Fibroblast of lung (primary cell): ENCODE data around the gene DARS1. TPM values are rescaled to one million over a fixed set of nuclear protein-coding genes. Genes with fewer than 3 reads are reported as not detected.

Experiments
- DNase-seq, 2 donors: peaks; one replicate each; pipeline versions ENCODE4 v3.0.0 to v3.0.0-alpha.2; 2010; ENCODE audit warnings: low read depth in 2 of 2
- H2AFZ ChIP-seq: 2 replicates; pipeline ENCODE4 v1.5.1; 2012; ENCODE audit warnings: low read length, control low read depth, inconsistent platforms
- H3K27ac ChIP-seq: 2 replicates; pipeline ENCODE4 v1.5.1; 2011; ENCODE audit warnings: low read length, control low read depth; ENCODE audit not compliant: insufficient read depth
- H3K27me3 ChIP-seq: 2 replicates; pipeline ENCODE4 v1.5.1; 2011; ENCODE audit warnings: mild to moderate bottlenecking, low read length; ENCODE audit not compliant: control insufficient read depth, insufficient read depth
- H3K36me3 ChIP-seq: 2 replicates; pipeline ENCODE4 v1.5.1; 2011; ENCODE audit warnings: low read length; ENCODE audit not compliant: control insufficient read depth, insufficient read depth
- H3K4me1 ChIP-seq: 2 replicates; pipeline ENCODE4 v1.5.1; 2011; ENCODE audit warnings: low read length; ENCODE audit not compliant: control insufficient read depth, insufficient read depth; ENCODE audit errors: extremely low read depth
- H3K4me2 ChIP-seq: 2 replicates; pipeline ENCODE4 v1.5.1; 2011; ENCODE audit warnings: low read length, control low read depth; ENCODE audit not compliant: insufficient read depth; ENCODE audit errors: extremely low read depth
- H3K4me3 ChIP-seq, 4 experiments: fragments of 200-600 bp in 1 of 4; sonication (generic) in 1 of 4; replicated peaks in 1 of 4; 2 replicates each; pipeline ENCODE4 v1.5.1; 2011 to 2016; ENCODE audit warnings: low read length in 4 of 4, low read depth in 3 of 4, mild to moderate bottlenecking in 3 of 4, control low read depth in 2 of 4, inconsistent platforms in 1 of 4, mixed read lengths in 1 of 4; ENCODE audit not compliant: insufficient read depth in 1 of 4; ENCODE audit errors: control extremely low read depth in 1 of 4
- H3K79me2 ChIP-seq: 2 replicates; pipeline ENCODE4 v1.5.1; 2012; ENCODE audit warnings: mild to moderate bottlenecking, low read length, inconsistent platforms; ENCODE audit not compliant: control insufficient read depth, insufficient read depth
- H3K9ac ChIP-seq: 2 replicates; pipeline ENCODE4 v1.5.1; 2011; ENCODE audit warnings: mild to moderate bottlenecking, low read length, control low read depth; ENCODE audit not compliant: insufficient read depth
- H3K9me3 ChIP-seq: 2 replicates; pipeline ENCODE4 v1.5.1; 2012; ENCODE audit warnings: low read depth, low read length; ENCODE audit not compliant: control insufficient read depth, insufficient read depth
- H4K20me1 ChIP-seq: 2 replicates; pipeline ENCODE4 v1.5.1; 2011; ENCODE audit warnings: low read length; ENCODE audit not compliant: control insufficient read depth, insufficient read depth; ENCODE audit errors: extremely low read depth
- CTCF ChIP-seq, 2 donors: IDR thresholded peaks in 1 of 2; conservative IDR thresholded peaks in 1 of 2; 1 replicate in 1 of 2; 2 replicates in 1 of 2; pipeline ENCODE4 v1.5.1; 2011 to 2012; ENCODE audit warnings: low read length in 2 of 2, control low read depth in 1 of 2, inconsistent platforms in 1 of 2, low read depth in 1 of 2, mild to moderate bottlenecking in 1 of 2
- EZH2 ChIP-seq: IDR thresholded peaks from 2 replicates; pipeline ENCODE4 v1.5.1; 2012; ENCODE audit warnings: low read length, control low read depth, mild to moderate bottlenecking; ENCODE audit errors: missing control alignments
- polyA plus RNA-seq, 2 donors: library from polyadenylated mRNA; depleted of rRNA in 1 of 2; stranded (reverse) in 1 of 2; unstranded in 1 of 2; fragments of >200 nt; gene quantifications; 2 replicates each; pipeline ENCODE4 v1.2.1, GENCODE V29; 2011 to 2012; ENCODE audit warnings: missing spikeins in 1 of 2
- total RNA-seq: library from RNA; depleted of rRNA; stranded (reverse); fragments of >200 nt; gene quantifications from 2 replicates; pipeline ENCODE4 v1.2.1, GENCODE V29; 2014

The DARS1 gene
- total and polyA plus RNA-seq, 2 donors (not counting 1 experiment from before 2014, with no cell fraction given), result 75.5 to 110 TPM

DNA sequence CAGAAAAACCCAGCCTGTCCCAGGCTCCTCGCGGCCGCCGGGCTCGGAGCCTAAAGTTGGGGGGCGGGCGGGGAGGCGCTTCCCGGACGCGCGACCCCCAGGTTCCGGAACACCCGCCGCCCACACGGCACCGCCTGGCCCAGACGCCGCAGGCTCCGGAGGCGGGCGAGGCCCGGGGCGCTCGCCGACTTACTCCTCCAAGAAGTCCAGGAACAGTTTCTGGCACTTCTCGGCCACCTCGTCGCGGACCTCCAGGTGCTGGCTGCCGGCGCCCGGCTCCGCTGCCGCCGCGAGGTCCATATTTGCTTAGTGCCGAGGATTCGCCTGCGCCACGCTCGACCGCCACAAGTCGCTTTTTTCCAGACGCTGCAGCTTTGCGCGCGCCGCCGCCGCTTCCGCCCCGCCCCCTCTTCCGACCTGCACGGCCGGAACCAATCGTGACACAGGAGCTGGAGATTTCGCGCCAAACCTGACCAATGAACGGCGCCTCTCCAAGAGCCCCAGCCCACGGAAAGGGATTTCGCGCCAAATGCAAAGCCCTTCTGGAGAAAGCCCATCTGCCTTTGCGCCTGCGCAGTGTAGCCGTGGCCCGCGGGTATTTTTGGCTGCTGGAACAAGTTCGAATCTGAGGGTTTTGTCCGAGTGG, 109.2 kb downstream of the DARS1 start, which contains the start of gene MCM6:
Gene MCM6 (minus strand): TSS at position 378 of the 646 bp plus-strand sequence. CDS start 78 bp downstream, at position 300.
- no peaks in the 10 kb centered on the region for H3K9me3 ChIP-seq
- peak within 1 kb of the TSS; percentile 66 for H2AFZ ChIP-seq
- H3K79me2 ChIP-seq, result peaks cover 7% of the 10 kb centered on the region
- H3K4me1 ChIP-seq, result peaks cover 4% of the 10 kb centered on the region
- H3K9ac ChIP-seq, result peak within 1 kb of the TSS; percentile 70
- DNase-seq, result peak; percentile 97 to 99
- H3K36me3 ChIP-seq, result no peaks in the 10 kb centered on the region
- H3K27me3 ChIP-seq, result no peaks in the 10 kb centered on the region
- H3K4me3 ChIP-seq, result peak within 1 kb of the TSS; percentile 68 to 85 (median 72)
- no peak for TF ChIP-seq CTCF (conservative IDR thresholded peaks at IDR 0.05 in 1 of 2, IDR thresholded peaks at IDR 0.05 in 1 of 2; ENCODE audit: low read depth in 1 of 2, low read length in 2 of 2)
- no peak for TF ChIP-seq EZH2
- H3K4me2 ChIP-seq, result peak within 1 kb of the TSS; percentile 85
- peak within 1 kb of the TSS; percentile 81 for H3K27ac ChIP-seq
- H4K20me1 ChIP-seq, result no peaks in the 10 kb centered on the region

GRCh38 chr2:135875491-135876065, 109.8 kb downstream of the DARS1 start:
- peak overlapping the region; percentile 70 for H3K9ac ChIP-seq
- peaks cover 4% of the 10 kb centered on the region for H3K4me1 ChIP-seq
- peak overlapping the region; percentile 85 for H3K4me2 ChIP-seq
- no peaks in the 10 kb centered on the region for H3K36me3 ChIP-seq
- H3K27ac ChIP-seq, result peak overlapping the region; percentile 81
- no peaks in the 10 kb centered on the region for H3K9me3 ChIP-seq
- TF ChIP-seq CTCF (conservative IDR thresholded peaks at IDR 0.05 in 1 of 2, IDR thresholded peaks at IDR 0.05 in 1 of 2; ENCODE audit: low read depth in 1 of 2, low read length in 2 of 2), result no peak
- no peak for TF ChIP-seq EZH2
- peaks cover 7% of the 10 kb centered on the region for H3K79me2 ChIP-seq
- peak overlapping the region; percentile 66 for H2AFZ ChIP-seq
- no peaks in the 10 kb centered on the region for H4K20me1 ChIP-seq
- peak overlapping the region; percentile 58 to 85 (median 72) for H3K4me3 ChIP-seq
- H3K27me3 ChIP-seq, result no peaks in the 10 kb centered on the region
- peak; percentile 59 to 67 for DNase-seq

GRCh38 chr2:135874777-135875365, 110.6 kb downstream of the DARS1 start:
- Histone ChIP-seq H3K9me3 (no peaks in the 10 kb centered on the region), H2AFZ (no peak overlapping the region), H3K4me3 (peak overlapping the region; percentile 58 to 85 (median 72)), H3K4me1 (peaks cover 4% of the 10 kb centered on the region), H3K27me3 (no peaks in the 10 kb centered on the region), H3K36me3 (peaks cover 1% of the 10 kb centered on the region), H3K79me2 (peaks cover 7% of the 10 kb centered on the region), H4K20me1 (no peaks in the 10 kb centered on the region), H3K4me2 (peak overlapping the region; percentile 85), H3K27ac (peak overlapping the region; percentile 19), H3K9ac (no peak overlapping the region)
- DNase-seq, result no peak
- no peak for TF ChIP-seq CTCF (conservative IDR thresholded peaks at IDR 0.05 in 1 of 2, IDR thresholded peaks at IDR 0.05 in 1 of 2; ENCODE audit: low read depth in 1 of 2, low read length in 2 of 2)
- no peak for TF ChIP-seq EZH2
